NT2/D1 (cell line): ENCODE data around the gene SLC17A5.
"Not testable (repeated sequence)": the region's sequence is repeated elsewhere in the genome, so short reads cannot be mapped to it uniquely, and the experiment has no call there.

Experiments used
- DNase-seq: peaks from one replicate; pipeline ENCODE4 v3.0.0-alpha.2; 2011; ENCODE audit warnings: low read depth, low spot score
- H3K27me3 ChIP-seq: 2 replicates; pipeline ENCODE4 v1.6.0; 2011; ENCODE audit warnings: mild to moderate bottlenecking; ENCODE audit not compliant: insufficient read length, insufficient read depth
- H3K36me3 ChIP-seq: 2 replicates; pipeline ENCODE4 v1.6.1; 2011; ENCODE audit warnings: mild to moderate bottlenecking, low read length, mixed read lengths; ENCODE audit not compliant: insufficient read depth, insufficient read length
- H3K4me1 ChIP-seq: 2 replicates; pipeline ENCODE4 v1.5.1; 2011; ENCODE audit not compliant: insufficient read depth, insufficient read length
- H3K4me3 ChIP-seq: 2 replicates; pipeline ENCODE4 v1.5.1; 2011; ENCODE audit warnings: low read depth; ENCODE audit not compliant: insufficient read length
- H3K9ac ChIP-seq: 2 replicates; pipeline ENCODE4 v1.6.0; 2011; ENCODE audit warnings: low read depth; ENCODE audit not compliant: insufficient read length
- H3K9me3 ChIP-seq: 2 replicates; pipeline ENCODE4 v1.5.1; 2011; ENCODE audit warnings: mild to moderate bottlenecking, low read length; ENCODE audit not compliant: insufficient read depth
- SUZ12 ChIP-seq: IDR thresholded peaks from 2 replicates; pipeline ENCODE4 v1.6.1; 2011; ENCODE audit not compliant: insufficient read length, insufficient read depth; ENCODE audit errors: extremely low read depth
- YY1 ChIP-seq: IDR thresholded peaks from 2 replicates; pipeline ENCODE4 v1.6.1; 2011; ENCODE audit not compliant: insufficient read length, insufficient read depth
- ZNF274 ChIP-seq: IDR thresholded peaks from 2 replicates; pipeline ENCODE4 v1.6.1; 2011; ENCODE audit warnings: mild to moderate bottlenecking, low read depth, low read length

Gene SLC17A5

GRCh38 chr6:73632346-73632745, 21.4 kb downstream of the SLC17A5 start:
- Histone ChIP-seq H3K4me1 (no peaks in the 10 kb centered on the region), H3K9me3 (no peaks in the 10 kb centered on the region), H3K9ac (no peak overlapping the region), H3K4me3 (no peak overlapping the region), H3K36me3 (peaks cover 19% of the 10 kb centered on the region), H3K27me3 (no peaks in the 10 kb centered on the region)
- TF ChIP-seq ZNF274 (no peak), YY1 (no peak), SUZ12 (no peak)
- DNase-seq, result no peak

GRCh38 chr6:73631849-73632248, 21.9 kb downstream of the SLC17A5 start:
- no peaks in the 10 kb centered on the region for H3K4me1 ChIP-seq
- no peak overlapping the region for H3K9ac ChIP-seq
- H3K36me3 ChIP-seq, result peaks cover 18% of the 10 kb centered on the region
- H3K27me3 ChIP-seq, result no peaks in the 10 kb centered on the region
- no peak for TF ChIP-seq ZNF274
- no peak for TF ChIP-seq SUZ12
- TF ChIP-seq YY1, result no peak
- H3K4me3 ChIP-seq, result no peak overlapping the region
- no peaks in the 10 kb centered on the region for H3K9me3 ChIP-seq
- DNase-seq, result no peak

- Histone ChIP-seq H3K4me1 (no peaks in the 10 kb centered on the region), H3K27me3 (no peaks in the 10 kb centered on the region), H3K4me3 (no peak overlapping the region), H3K9me3 (no peaks in the 10 kb centered on the region), H3K36me3 (peaks cover 15% of the 10 kb centered on the region), H3K9ac (no peak overlapping the region)
- DNase-seq, result no peak
- TF ChIP-seq YY1 (no peak), SUZ12 (no peak), ZNF274 (no peak)
Observed at GRCh38 chr6:73630401-73630800, 23.4 kb downstream of the SLC17A5 start.

- Histone ChIP-seq H3K9me3 (no peaks in the 10 kb centered on the region), H3K27me3 (no peaks in the 10 kb centered on the region), H3K36me3 (peaks cover 7% of the 10 kb centered on the region), H3K4me3 (no peak overlapping the region), H3K4me1 (no peaks in the 10 kb centered on the region), H3K9ac (no peak overlapping the region)
- TF ChIP-seq YY1 (no peak), ZNF274 (no peak), SUZ12 (no peak)
- no peak for DNase-seq
Observed at GRCh38 chr6:73624896-73625295, 28.9 kb downstream of the SLC17A5 start.

- H3K27me3 ChIP-seq, H3K4me3 ChIP-seq, H3K9ac ChIP-seq, H3K4me1 ChIP-seq, H3K9me3 ChIP-seq, DNase-seq: not testable (repeated sequence)
- H3K36me3 ChIP-seq, result peaks cover 11% of the 10 kb centered on the region
Observed at GRCh38 chr6:73623480-73623879, 30.3 kb downstream of the SLC17A5 start.

- H3K4me1 ChIP-seq, H3K27me3 ChIP-seq, H3K9me3 ChIP-seq, H3K4me3 ChIP-seq, H3K9ac ChIP-seq, DNase-seq: not testable (repeated sequence)
- H3K36me3 ChIP-seq, result peaks cover 24% of the 10 kb centered on the region
Observed at GRCh38 chr6:73618082-73618481, 35.7 kb downstream of the SLC17A5 start.

GRCh38 chr6:73614802-73615201, 39.0 kb downstream of the SLC17A5 start:
- Histone ChIP-seq H3K9ac (no peak overlapping the region), H3K36me3 (peaks cover 17% of the 10 kb centered on the region), H3K4me3 (no peak overlapping the region), H3K4me1 (no peaks in the 10 kb centered on the region), H3K9me3 (no peaks in the 10 kb centered on the region), H3K27me3 (no peaks in the 10 kb centered on the region)
- TF ChIP-seq SUZ12 (no peak), YY1 (no peak), ZNF274 (no peak)
- no peak for DNase-seq

- no peak for DNase-seq
- Histone ChIP-seq H3K4me1 (no peaks in the 10 kb centered on the region), H3K36me3 (peaks cover 18% of the 10 kb centered on the region), H3K4me3 (no peak overlapping the region), H3K9me3 (no peaks in the 10 kb centered on the region), H3K9ac (no peak overlapping the region), H3K27me3 (no peaks in the 10 kb centered on the region)
- no peak for TF ChIP-seq YY1
- TF ChIP-seq ZNF274, result no peak
- TF ChIP-seq SUZ12, result no peak
Observed at GRCh38 chr6:73613806-73614536, 39.8 kb downstream of the SLC17A5 start.
